GM12891 (cell line): Measurements from ENCODE around the gene ZBTB46.

Source experiments
- PAX5 ChIP-seq: IDR thresholded peaks from 2 replicates; pipeline ENCODE4 v1.6.1; 2011; ENCODE audit warnings: low read length, moderate library complexity, mild to moderate bottlenecking; ENCODE audit not compliant: insufficient read depth, severe bottlenecking
- POLR2A ChIP-seq: IDR thresholded peaks from 2 replicates; pipeline ENCODE4 v1.6.1; 2011; ENCODE audit warnings: low read depth, low read length, control low read depth
- POLR2AphosphoS5 ChIP-seq: IDR thresholded peaks from 2 replicates; pipeline ENCODE4 v1.6.1; 2011; ENCODE audit warnings: low read depth, low read length, control low read depth
- POU2F2 ChIP-seq: IDR thresholded peaks from 2 replicates; pipeline ENCODE4 v1.6.1; 2011; ENCODE audit warnings: low read depth, mild to moderate bottlenecking, control low read depth, low read length, moderate library complexity
- SPI1 ChIP-seq: IDR thresholded peaks from 2 replicates; pipeline ENCODE4 v1.6.1; 2011; ENCODE audit warnings: low read depth, low read length, control low read depth
- TAF1 ChIP-seq: IDR thresholded peaks from 2 replicates; pipeline ENCODE4 v1.6.1; 2011; ENCODE audit warnings: low read depth, low read length, control low read depth

DNA sequence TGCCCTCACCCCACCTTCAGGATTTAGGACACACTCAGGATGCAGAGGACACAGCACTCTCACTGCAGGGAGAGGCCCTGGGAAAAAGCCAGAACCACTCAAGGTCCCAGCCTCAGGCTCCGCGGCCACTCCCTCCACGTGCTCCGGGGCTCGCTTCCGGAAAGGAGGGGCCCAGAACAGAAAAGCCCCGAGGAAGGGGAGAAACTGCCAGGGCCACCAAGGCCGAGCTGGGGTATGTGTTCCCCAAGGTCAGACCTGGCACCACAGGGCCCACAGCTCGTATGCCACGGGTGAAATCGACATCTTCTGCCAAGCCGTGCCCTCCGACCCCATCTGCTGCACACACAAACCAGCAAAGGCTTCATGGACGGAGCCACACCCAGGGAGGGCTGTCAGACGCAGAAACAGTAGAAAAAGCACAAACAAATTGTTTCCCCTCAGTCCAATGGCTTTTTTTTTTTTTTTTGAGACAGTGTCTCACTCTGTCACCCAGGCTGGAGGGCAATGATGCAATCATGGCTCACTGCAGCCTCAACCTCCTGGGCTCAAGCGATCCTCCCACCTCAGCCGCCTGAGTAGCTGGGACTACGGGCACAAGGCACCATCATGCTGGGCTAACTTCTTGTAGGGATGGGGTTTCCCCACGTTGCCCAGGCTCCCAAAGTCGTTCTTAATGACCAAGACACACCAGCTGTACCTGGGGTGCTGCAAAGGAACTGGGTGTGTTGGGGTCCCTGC lies 58.1 kb downstream of the ZBTB46 start:
- no peak for TF ChIP-seq POLR2A
- TF ChIP-seq POLR2AphosphoS5: no peak
- no peak for TF ChIP-seq TAF1
- no peak for TF ChIP-seq PAX5
- TF ChIP-seq SPI1: no peak
- no peak for TF ChIP-seq POU2F2
